H54 (cell line): ENCODE data around the gene PLPP6.
A peak's percentile ranks its signal among the peaks of the same experiment; 100 is the strongest.

Experiments
- DNase-seq: peaks from one replicate; pipeline ENCODE4 v3.0.0; 2011; ENCODE audit warnings: low spot score, mixed read lengths; ENCODE audit not compliant: insufficient read length
- FAIRE-seq: peaks from 3 replicates; lab custom pipeline; 2011; peaks lifted over from hg19 to GRCh38; lab: Jason Lieb, UNC
- POLR2A ChIP-seq: IDR thresholded peaks from 2 replicates; pipeline ENCODE4 v1.6.1; 2011; ENCODE audit warnings: low read depth, mild to moderate bottlenecking, low read length

The PLPP6 gene

DNA sequence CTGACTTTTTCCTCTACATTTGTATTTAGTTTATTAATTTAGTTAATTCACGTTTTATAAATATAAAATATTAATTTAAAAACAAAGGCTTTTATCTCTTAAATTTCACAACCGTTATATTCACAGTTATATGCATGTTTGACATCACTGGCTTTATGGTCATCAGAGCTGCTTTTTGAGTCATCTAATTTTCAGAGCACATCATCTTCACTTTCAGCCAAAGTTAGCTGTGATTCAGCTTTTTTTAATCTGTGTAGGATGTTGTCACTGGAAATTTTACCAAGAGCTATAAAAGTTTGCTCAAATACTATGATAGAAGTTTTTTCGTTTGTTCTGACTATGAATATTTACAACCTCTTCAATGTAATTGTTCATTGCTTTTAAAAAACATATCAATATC is 29.7 kb downstream of the PLPP6 start:
- DNase-seq (no peak), FAIRE-seq (no peak)
- no peak for TF ChIP-seq POLR2A

DNA sequence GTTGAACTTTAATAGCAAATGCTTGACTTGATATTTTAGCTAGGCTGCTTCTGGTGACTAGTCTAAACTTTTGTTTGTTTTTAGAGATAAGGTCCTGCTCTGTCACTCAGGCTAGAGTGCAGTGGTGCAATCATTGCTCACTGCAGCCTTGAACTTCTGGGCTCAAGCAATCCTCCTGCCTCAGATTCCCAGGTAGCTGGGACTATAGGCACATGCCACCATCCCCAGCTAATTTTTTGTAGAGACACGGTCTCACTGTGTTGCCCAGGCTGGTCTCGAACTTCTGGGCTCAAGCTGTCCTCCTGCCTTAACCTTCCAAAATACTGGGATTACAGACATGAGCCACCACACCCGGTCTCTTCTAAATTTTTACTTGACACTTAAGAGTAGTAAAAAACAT is 38.0 kb downstream of the PLPP6 start:
- FAIRE-seq: no peak
- TF ChIP-seq POLR2A: no peak

DNA sequence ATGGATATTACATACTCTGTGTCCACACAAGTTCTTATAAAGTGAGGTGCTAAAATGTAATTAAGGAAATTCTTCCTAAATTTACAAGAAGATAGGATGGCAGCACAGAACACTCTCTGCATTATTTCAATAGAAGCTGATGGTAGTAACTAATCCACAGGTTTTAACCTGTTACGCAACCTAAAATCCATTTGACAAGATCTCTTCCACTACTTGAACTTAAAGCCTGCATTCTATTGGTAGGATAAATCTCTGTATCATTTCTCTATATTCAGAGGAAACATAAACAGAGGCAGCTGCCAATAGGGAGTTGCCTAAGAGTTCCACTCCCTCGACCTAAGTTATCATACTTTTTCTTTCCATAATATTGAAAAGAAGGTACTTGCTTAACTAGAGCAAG is 38.8 kb downstream of the PLPP6 start:
- DNase-seq (no peak), FAIRE-seq (no peak)
- TF ChIP-seq POLR2A: no peak

More for the DNA sequence above, 38.0 kb downstream of the PLPP6 start:
- DNase-seq: no peak

DNA sequence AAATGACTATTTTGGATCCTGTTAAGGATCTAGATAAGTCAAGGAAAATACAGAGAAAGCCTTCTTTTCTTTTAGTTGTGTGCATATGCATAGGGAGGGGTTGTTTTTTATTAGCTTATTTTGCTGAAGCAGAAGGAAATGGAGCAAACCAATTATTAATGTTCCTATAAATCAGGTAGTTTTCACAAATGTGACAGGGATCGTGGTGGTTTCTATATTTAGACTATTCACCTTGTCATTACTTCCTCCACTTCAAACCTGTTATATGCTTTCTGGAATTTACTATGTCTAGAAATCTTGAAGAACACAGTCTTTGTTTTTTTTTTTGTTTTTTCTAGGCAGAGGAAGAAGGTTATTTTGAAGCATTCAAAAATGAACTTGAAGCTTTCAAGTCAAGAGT is 39.4 kb downstream of the PLPP6 start:
- FAIRE-seq (no peak), DNase-seq (no peak)
- TF ChIP-seq POLR2A: no peak

DNA sequence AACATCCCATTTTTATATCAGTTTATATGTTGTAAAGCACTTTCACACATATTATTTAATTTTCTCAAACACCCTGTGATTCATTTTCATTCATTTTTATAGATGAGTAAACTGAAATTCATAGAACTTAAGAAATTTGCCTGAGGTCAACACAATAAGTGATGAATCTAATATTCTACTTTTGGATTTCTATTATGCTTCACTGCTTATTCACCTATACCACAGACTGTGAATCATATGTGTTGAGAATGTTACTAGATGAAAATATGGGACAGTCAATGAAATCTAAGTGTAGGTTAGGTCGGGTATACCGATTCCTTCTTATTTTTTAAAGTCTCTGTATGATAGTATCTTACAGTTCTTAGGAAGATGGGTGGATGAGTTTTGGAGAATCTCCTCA is 42.0 kb downstream of the PLPP6 start:
- DNase-seq (no peak), FAIRE-seq (peak; percentile 68)
- TF ChIP-seq POLR2A: no peak

DNA sequence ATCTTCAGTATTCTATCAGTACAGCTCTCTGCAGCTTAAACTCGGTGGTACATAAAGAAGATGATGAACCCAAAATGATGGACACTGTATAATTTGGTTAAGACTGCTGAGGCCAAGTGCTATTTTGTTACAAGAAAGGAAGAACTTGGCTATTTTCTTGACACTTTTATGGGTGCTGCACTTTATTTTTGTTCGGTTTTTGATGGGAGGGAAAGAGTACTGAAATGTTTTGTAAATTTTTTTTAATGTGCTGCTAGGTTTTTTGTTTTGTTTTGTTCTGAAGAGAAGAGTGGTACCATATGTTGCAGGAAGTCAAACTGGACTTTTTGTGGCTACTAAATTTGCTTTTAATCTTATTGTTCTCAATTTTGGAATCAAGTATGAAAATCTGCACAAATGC is 43.9 kb downstream of the PLPP6 start:
- FAIRE-seq: no peak
- DNase-seq: no peak
- no peak for TF ChIP-seq POLR2A

DNA sequence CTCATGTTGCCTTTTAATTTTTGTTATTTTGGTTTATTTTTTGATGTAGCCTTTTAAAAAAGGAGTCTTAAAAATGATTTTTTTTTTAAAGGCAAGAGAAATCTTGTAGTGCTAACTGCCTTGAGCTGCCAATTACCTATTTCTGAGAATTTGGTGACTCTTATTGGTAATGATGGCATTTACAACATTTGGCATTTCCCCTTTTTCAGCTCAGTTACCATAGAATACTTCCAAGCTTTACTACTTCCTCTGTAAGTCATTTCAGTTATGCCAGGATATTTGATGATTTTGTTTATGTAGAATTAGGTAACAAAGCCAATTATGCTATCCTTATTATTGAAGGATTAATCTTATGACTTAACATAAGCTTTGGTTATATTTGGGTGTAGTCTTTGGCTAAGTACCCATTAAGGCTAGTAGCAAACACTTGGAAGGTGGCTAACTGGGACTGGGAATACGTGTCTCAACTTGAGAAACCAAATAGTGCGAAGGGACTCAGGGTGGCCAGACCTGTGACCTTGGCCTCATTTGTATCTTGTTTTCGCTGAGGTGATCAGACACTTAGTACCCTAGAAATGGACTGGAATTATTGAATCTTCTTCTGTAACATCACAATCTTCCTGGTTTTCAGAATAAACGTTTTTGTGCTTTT is 45.0 kb downstream of the PLPP6 start:
- FAIRE-seq (no peak), DNase-seq (no peak)
- no peak for TF ChIP-seq POLR2A

DNA sequence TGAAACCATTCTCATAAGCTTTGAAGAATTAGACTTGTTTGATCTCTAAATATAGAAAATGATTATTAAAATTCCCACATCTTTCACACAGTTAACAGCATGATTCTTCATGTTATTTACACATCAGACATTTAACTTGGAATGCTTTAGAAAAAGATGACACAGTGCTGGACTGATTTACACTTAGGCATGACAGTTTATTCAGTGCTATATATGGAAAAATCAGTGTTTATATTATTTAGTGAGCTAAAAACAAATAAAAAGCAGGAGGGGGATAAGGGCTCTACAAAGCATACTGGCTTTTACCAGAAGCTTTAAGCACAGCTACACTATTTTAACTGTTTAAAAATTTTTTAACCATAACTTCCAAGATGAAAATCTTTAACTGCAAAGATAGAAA is 47.3 kb downstream of the PLPP6 start:
- no peak for DNase-seq
- no peak for FAIRE-seq
- no peak for TF ChIP-seq POLR2A

DNA sequence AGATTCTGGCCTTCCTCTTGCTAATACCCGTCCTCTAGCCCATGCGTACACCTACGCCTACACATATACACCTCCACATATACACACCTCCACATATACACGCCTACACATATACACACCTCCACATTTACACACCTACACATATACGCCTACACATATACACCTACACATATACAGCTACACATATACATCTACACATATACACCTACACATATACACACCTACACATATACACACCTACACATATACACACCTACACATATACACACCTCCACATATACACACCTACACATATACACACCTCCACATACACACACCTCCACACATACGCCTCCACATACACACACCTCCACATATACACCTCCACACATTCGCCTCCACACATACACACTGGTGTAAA is 51.8 kb downstream of the PLPP6 start:
- TF ChIP-seq POLR2A: no peak
- FAIRE-seq: peak; percentile 99
- DNase-seq: no peak

DNA sequence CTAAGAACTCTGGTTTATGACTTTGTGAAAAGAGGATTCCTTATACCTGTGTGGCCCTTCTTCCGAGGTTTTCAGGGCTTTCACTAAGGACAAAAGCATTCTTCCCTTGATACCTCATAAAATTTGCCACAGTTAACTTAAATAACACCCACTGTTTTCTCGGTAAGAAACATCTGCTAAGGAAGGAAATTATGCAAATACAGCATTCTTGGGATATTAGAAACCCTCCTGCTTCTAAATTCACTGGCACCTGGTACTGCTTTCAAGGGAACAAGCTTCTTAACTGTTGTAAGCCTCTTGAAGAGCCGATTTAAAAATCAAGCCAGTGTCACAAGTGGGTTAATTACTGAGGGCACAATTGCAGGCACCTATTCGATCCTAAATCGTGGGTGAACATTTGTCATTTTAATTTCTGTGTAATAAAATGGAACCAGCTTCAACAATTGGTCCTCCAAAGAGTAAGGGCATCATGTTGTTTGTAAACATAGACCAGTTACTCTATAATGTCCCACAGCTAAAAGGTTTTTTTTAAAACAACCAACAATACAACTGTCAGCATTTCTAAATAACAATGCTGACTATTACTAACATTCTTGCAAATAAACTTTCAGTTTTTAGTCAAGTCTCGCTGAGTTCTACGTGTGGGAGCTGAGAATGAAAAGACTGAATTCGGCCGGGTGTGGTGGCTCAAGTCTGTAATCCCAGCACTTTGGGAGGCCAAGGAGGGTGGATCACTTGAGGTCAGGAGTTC is 52.3 kb downstream of the PLPP6 start:
- no peak for TF ChIP-seq POLR2A
- DNase-seq (no peak), FAIRE-seq (no peak)
